NCI-H2029 treated with DMSO at 0.1 percent for 48 hours (cell line): Measurements from ENCODE around the gene NMRAL1.

Experiments
- DNase-seq: peaks from one replicate; lab custom pipeline; 2025; lab: John Stamatoyannopoulos, UW

The NMRAL1 gene

DNA sequence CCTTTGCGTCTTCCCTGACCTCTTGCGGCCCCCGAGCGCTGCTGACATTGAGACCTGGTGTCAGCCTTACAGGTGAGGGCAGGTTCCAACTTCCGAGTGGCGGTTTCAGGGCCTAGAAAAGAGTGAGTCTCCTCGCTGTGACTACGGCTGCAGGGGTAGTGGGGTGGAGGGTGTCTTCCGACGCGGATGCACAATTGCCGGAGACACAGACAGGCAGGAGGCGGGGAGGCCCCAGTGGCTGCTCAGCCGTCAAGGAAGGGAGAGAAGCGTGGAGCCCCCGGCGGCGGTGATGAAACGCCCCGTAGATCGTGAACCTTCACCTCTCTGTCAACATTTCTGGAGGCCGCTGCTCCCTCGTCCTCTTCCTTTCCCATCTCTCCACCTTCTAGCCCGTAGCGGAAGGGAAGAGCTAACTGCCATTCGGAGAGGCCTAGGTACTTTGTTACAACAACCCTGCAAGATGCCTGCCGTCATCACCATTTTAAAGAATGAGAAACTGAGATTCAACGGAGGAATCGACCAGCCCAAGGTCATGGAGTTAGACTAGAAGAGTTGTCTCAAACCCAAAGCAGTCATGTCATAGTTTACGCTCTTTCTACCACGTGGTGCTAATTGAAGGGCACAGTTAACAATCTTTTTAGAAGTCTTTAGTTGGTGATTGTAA, 48.3 kb downstream of the NMRAL1 start:
- no peak for DNase-seq

DNA sequence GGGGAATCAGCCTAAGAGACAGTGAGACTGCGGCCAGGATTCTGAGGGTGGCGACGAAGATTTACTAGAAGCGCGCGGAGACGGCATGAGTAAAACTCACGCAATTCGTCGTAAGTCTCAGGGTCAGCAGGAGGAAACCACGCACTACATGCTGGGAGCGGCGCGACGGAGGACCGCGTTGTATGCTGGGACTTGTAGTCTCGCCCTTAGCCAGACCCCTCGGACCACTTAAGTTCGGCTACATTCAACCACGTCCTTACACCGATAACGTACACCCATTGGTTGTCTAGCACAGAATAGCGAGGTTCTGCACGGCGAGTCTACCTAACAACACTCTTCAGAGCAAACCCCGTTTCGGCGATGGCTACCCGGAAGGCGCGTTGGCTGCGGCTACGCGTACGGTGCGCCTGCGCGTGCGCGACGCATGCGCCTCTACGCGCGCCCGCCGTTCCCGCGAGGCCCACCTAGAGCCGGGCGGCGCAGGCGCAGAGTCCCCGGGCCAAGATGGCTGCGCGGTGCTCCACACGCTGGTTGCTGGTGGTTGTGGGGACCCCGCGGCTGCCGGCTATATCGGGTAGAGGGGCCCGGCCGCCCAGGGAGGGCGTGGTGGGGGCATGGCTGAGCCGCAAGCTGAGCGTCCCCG, 48.9 kb downstream of the NMRAL1 start, which contains the start of gene DNAJA3:
Gene DNAJA3 (plus strand): TSS at position 491 of the 643 bp plus-strand sequence. CDS start 14 bp downstream, at position 505.
- peak; percentile 79 for DNase-seq

DNA sequence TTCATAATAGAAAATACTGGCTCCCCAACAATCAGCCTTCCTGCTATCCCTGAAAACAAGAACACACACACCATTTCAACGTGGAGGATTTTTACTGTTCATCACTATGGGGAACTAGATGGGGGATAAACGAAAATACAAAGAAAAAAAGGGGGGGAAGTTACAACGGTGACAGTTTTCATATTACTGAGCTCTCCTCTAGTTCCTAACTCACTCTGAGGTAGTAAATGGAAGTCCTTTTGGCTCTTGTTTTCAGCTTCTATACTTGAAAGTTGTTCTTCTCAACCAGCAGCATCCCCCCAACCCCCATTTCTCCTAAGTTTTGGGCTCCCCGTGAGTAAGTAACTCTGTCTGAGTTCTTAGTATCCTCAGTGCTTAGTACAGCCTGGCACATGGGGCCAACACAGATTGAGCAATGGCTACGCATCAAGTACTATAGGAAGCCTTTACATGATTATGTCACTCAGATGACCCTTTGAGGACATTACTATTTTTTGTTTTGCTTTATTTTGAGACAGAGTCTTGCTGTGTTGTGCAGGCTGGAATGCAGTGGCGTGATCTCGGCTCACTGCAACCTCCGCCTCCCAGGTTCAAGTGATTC, 53.8 kb downstream of the NMRAL1 start:
- no peak for DNase-seq

DNA sequence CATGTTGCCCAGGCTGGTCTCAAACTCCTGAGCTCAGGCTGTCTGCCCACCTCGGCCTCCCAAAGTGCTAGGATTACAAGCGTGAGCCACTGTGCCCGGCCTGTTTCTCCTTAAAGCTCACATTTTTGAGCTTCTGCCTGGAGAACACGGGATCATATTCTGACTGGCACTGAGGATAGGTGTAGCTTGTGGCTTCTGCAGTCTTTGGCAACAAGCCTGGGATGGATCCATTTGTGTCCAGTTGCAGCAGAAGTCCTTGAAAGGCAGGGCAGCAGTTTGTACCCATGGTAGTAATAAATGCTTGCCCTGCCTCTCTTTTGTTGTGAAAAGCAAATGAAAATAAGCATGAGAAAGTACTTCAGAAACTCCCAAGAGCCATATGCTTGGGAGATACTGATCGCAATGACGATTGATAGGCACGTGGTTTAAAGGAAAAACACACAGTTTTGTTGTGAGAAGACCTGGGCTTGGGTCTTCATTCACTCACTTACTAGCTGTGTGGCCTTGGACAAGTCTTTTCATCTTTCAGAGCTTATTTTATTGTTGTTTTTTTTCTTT, 54.9 kb downstream of the NMRAL1 start:
- DNase-seq: no peak

DNA sequence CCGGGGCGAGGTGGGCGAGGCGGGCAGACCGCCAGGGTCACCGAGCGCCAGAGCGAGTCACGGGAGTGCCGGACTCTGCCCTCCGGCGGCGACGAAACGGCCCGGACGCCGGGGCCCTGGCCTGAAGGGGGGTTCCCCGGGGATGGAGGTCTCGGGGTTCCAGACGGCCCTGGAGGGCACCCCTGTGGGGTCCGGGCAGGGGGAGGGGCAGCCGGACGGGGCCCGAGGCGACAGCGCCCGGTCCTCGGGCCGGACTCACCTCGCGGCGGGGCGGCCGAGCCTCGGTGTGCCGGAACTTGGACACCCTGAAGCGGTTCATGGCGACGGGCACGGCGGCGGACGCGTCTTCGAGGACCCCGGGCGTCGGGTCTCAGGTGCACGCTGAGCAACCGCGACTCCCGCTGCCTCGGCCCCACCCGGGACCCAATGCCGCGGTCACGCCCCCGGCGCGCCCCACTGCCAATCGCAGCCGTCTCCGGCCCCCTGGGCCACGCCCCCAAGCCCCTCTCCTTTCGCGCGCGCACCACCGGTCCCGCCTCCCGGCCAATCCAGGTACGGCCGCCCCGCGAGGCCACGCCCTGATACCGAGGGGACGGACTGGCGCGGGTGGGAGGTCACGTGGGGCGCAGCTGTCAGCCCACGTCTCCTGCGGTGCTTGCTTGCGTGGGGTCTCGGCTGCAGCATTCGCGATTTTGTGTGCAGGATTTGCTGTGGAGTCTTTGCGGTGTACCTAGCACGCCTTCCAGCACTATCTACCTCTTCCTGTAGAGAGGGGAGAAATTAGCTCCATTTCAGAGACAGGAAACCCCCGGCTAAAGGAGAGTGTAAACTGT, 58.0 kb downstream of the NMRAL1 start, which contains the start of gene CORO7:
Gene CORO7 (minus strand): TSS at position 397 of the 833 bp plus-strand sequence. CDS start 78 bp downstream, at position 319.
- DNase-seq: peak; percentile 58

DNA sequence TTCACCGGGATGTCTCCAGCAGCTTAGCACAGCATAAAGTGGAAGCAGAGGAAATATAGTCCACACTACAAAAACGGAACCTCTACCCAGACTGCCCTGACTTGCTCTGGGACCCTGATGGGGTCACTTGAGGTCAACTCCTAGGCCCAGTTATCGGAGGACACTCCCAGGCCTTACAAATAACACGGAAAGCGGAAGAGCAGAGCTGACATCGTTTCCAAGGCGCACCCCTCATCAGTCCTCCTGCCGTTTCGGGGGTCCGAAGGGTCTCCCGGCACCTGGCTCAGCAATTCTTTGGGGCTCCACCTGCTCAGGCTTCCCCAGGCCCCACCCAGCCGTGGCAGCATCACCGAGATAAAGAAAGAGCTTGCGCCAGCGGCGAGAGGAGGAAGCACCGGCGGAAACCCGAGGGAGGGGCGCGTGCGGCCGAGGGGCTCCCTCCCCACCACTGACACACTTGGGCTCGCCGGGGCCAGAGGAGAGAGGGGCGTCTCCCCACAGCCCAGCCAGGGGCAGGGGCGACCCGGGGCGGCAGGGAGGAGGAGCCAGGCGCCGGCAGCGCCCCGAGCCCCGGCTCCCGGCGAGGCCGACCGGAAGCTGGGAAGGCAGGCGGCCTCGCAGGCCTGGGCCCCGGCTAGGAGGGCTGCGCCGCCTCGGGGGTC, 58.8 kb downstream of the NMRAL1 start:
- no peak for DNase-seq

DNA sequence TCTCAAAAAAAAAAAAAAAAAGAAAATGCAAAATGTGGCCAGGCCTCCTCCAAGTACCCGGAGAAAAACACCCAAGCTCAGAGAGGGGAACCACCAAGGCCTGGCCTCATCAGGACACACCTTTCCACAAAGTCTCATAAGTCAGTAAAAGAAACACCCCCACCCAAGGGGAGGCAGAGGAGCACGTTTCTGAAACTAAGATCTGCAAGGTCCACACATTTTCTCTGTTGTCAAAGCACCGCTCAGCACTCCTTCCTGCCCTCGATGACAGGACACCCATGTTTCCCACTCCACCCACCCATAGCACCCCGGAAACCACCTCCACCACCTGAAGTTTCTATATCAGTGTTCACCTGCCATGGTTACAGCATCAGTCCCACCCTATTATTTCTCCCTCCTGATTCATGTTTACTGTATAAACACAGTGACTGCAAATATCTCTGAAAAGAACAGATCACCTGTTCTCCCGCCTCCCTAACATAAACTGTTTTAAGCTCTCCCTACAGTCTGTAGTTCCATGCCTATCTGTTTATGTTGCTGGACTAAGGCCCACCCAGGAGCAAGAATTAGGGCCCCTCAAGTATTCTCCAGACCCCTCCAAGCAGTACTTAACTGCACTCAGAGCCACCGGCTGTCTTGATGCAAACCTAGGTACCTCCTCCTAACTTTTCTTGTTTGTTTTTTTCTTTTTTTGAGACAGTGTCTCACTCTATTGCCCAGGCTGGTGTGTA, 60.1 kb downstream of the NMRAL1 start:
- DNase-seq: no peak

DNA sequence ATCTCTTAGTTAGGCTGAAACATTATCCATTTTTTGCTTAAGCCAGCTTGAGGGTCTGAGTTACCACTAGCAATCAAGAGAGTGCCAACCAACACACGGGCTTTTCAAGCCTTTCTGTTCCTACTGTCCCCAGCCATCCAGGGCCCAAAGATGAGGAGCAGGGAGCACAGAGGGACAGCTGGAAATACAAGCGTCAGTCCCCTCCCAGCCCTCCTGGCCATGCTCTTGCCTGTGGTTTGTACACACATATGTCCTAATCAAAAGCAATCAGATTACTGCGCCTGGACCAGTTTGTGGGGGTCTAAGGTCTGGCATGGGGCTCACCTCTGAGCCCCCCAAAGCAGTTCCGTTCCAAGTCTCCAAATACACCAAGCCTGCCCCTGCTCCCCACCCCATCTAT, 61.6 kb downstream of the NMRAL1 start:
- DNase-seq: no peak

DNA sequence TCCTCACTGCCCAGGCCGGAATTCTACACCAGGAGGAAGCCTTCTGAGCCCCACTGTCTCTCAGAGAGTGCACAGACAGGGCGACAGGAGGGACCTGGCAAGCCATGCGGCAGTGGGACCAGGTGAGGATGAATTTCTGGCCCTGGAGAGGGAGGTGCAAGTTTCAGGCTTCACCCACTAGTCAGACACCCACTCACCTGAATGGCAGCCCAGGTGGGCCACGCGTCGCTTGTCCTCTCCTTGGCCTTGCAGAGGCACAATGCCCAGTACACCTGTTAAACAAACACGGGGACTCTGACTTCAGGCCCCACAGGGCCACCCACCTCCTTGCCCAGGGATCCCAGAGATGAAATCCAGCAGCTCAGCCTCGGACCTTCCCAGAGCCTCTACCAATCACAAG, 62.3 kb downstream of the NMRAL1 start:
- no peak for DNase-seq
